Peyer's patch (tissue), 4 donors: ENCODE measurements around the gene IQCH.

ENCODE experiments used
- CTCF ChIP-seq, 6 experiments: fragments of 450-650 bp in 4 of 6; fragments of 200-600 bp in 2 of 6; sonication (generic) in 1 of 6; IDR thresholded peaks; one replicate each; pipeline ENCODE4 v1.5.1; 2017 to 2019; ENCODE audit warnings: antibody characterized with exemption in 6 of 6, mild to moderate bottlenecking in 3 of 6, moderate library complexity in 1 of 6
- POLR2A ChIP-seq, 2 donors: fragments of 450-650 bp; IDR thresholded peaks; one replicate each; pipeline ENCODE4 v1.5.1; 2017; ENCODE audit warnings: antibody characterized with exemption in 2 of 2, mild to moderate bottlenecking in 2 of 2, moderate library complexity in 2 of 2

GRCh38 chr15:67547064-67547463, 292.5 kb downstream of the IQCH start:
- TF ChIP-seq CTCF (IDR thresholded peaks at IDR 0.05) (no peak), POLR2A (IDR thresholded peaks at IDR 0.05) (no peak)
